GM23338 (cell line): ENCODE data around the gene CLDN1. TPM values are rescaled to one million over a fixed set of nuclear protein-coding genes. Genes with fewer than 3 reads are reported as not detected.

ENCODE experiments used
- ATAC-seq: fragments of 200-7000 bp; cut with Tn5 transposase; 3 replicates; pipeline ENCODE4 v1.9.1; 2020
- DNase-seq: peaks from one replicate; pipeline ENCODE4 v3.0.0-alpha.2; 2015; ENCODE audit warnings: low spot score
- H2AFZ ChIP-seq: fragments of 200-600 bp; sonication (generic); 2 replicates; pipeline ENCODE4 v1.8.0; 2016; ENCODE audit warnings: antibody characterized with exemption, mild to moderate bottlenecking, moderate library complexity
- H3F3A ChIP-seq: fragments of 200-600 bp; sonication (generic); replicated peaks from 2 replicates; pipeline ENCODE4 v1.8.0; 2017; ENCODE audit warnings: antibody characterized with exemption, mixed run types, low read depth
- H3K27ac ChIP-seq: fragments of 200-600 bp; sonication (generic); 2 replicates; pipeline ENCODE4 v1.6.1; 2016; ENCODE audit warnings: low read depth
- H3K27me3 ChIP-seq: fragments of 200-600 bp; sonication (generic); 2 replicates; pipeline ENCODE4 v1.8.0; 2016; ENCODE audit warnings: mild to moderate bottlenecking, mixed run types, moderate library complexity; ENCODE audit not compliant: insufficient read depth
- H3K36me3 ChIP-seq: fragments of 200-600 bp; sonication (generic); 2 replicates; pipeline ENCODE4 v1.8.0; 2016; ENCODE audit warnings: mild to moderate bottlenecking; ENCODE audit not compliant: insufficient read depth
- H3K4me1 ChIP-seq: fragments of 200-600 bp; sonication (generic); 2 replicates; pipeline ENCODE4 v1.8.0; 2016; ENCODE audit warnings: mild to moderate bottlenecking, moderate library complexity; ENCODE audit not compliant: insufficient read depth
- H3K4me2 ChIP-seq: fragments of 200-600 bp; sonication (generic); 2 replicates; pipeline ENCODE4 v1.7.1; 2017; ENCODE audit warnings: mixed run types
- H3K4me3 ChIP-seq: fragments of 200-600 bp; sonication (generic); 2 replicates; pipeline ENCODE4 v1.6.1; 2016; ENCODE audit warnings: mixed run types
- H3K79me2 ChIP-seq: fragments of 200-600 bp; sonication (generic); replicated peaks from 2 replicates; pipeline ENCODE4 v1.8.0; 2017; ENCODE audit warnings: mild to moderate bottlenecking; ENCODE audit not compliant: insufficient read depth
- H3K9me2 ChIP-seq: fragments of 200-600 bp; sonication (generic); 2 replicates; pipeline ENCODE4 v1.8.0; 2017; ENCODE audit not compliant: insufficient read depth
- H4K20me1 ChIP-seq: fragments of 200-600 bp; sonication (generic); replicated peaks from 2 replicates; pipeline ENCODE4 v1.8.0; 2017; ENCODE audit warnings: mild to moderate bottlenecking; ENCODE audit not compliant: insufficient read depth
- H3K27ac Mint-ChIP-seq: 2 replicates; pipeline ENCODE4 v1.8.0; 2020; ENCODE audit warnings: inconsistent platforms, mild to moderate bottlenecking, moderate library complexity, mixed read lengths
- H3K27me3 Mint-ChIP-seq: 3 replicates; pipeline ENCODE4 v1.8.0; 2022; ENCODE audit warnings: low read depth, mild to moderate bottlenecking, moderate library complexity, mixed read lengths, inconsistent platforms; ENCODE audit not compliant: insufficient read depth, poor library complexity
- H3K36me3 Mint-ChIP-seq: 3 replicates; pipeline ENCODE4 v1.8.0; 2021; ENCODE audit warnings: low read depth, mild to moderate bottlenecking, inconsistent platforms, moderate library complexity, mixed read lengths
- H3K4me1 Mint-ChIP-seq: 3 replicates; pipeline ENCODE4 v1.8.0; 2020; ENCODE audit warnings: mild to moderate bottlenecking, inconsistent platforms, mixed read lengths
- H3K4me3 Mint-ChIP-seq: 3 replicates; pipeline ENCODE4 v1.8.0; 2021; ENCODE audit warnings: moderate library complexity, mild to moderate bottlenecking, inconsistent platforms, mixed read lengths
- H3K9me3 Mint-ChIP-seq: 3 replicates; pipeline ENCODE4 v1.8.0; 2020; ENCODE audit warnings: moderate library complexity, mild to moderate bottlenecking, inconsistent platforms, mixed read lengths
- CREB1 ChIP-seq: fragments of 250-450 bp; sonication (Bioruptor Pico); IDR thresholded peaks from 2 replicates; pipeline ENCODE4 v1.5.0; 2020; ENCODE audit warnings: low read depth, mild to moderate bottlenecking, moderate library complexity
- EZH2phosphoT487 ChIP-seq: fragments of 200-600 bp; sonication (generic); IDR thresholded peaks from one replicate; pipeline ENCODE4 v1.8.1; 2018; ENCODE audit warnings: antibody characterized with exemption; ENCODE audit not compliant: unreplicated experiment
- JUNB ChIP-seq: IDR thresholded peaks from one replicate; pipeline ENCODE4 v1.6.1; 2016; ENCODE audit warnings: antibody characterized with exemption; ENCODE audit not compliant: unreplicated experiment
- NANOG ChIP-seq: IDR thresholded peaks from 2 replicates; pipeline ENCODE4 v1.6.1; 2016; ENCODE audit warnings: antibody characterized with exemption, borderline replicate concordance
- POLR2AphosphoS5 ChIP-seq: IDR thresholded peaks from 2 replicates; pipeline ENCODE4 v1.6.1; 2016; ENCODE audit warnings: antibody characterized with exemption, low read depth
- STAT1 ChIP-seq: IDR thresholded peaks from one replicate; pipeline ENCODE4 v1.6.1; 2016; ENCODE audit warnings: antibody characterized with exemption; ENCODE audit not compliant: unreplicated experiment
- ZNF114 ChIP-seq: fragments of 250-450 bp; sonication (Bioruptor Pico); IDR thresholded peaks from 2 replicates; pipeline ENCODE4 v1.5.0; 2020; ENCODE audit warnings: mild to moderate bottlenecking, moderate library complexity
- ZNF331 ChIP-seq: fragments of 250-450 bp; sonication (Bioruptor Pico); IDR thresholded peaks from 2 replicates; pipeline ENCODE4 v1.5.0; 2020; ENCODE audit warnings: low read depth, mild to moderate bottlenecking, moderate library complexity
- polyA plus RNA-seq: library from polyadenylated mRNA; unstranded; fragments of >200 nt; fragmentation: Nextera tagmentation; extraction: Ambion mirVana; gene quantifications from 2 replicates; pipeline ENCODE4 v1.2.1, GENCODE V29; 2016
- total RNA-seq: library from RNA; depleted of rRNA; stranded (reverse); fragments of >200 nt; shearing (Covaris generic); gene quantifications from 2 replicates; pipeline ENCODE4 v1.2.3, GENCODE V29; 2014
- TF ChIP-seq, protein P1 (sequence below): IDR thresholded peaks from one replicate; pipeline ENCODE4 v1.6.1; 2018; ENCODE audit warnings: antibody characterized with exemption; ENCODE audit not compliant: unreplicated experiment
- TF ChIP-seq, protein P2 (sequence below), 2 experiments: fragments of 200-600 bp in 1 of 2; sonication (generic) in 1 of 2; conservative IDR thresholded peaks; 2 replicates each; pipeline versions ENCODE4 v1.5.1 to v1.6.1; 2016 to 2017; ENCODE audit warnings: antibody characterized with exemption in 2 of 2, low read depth in 2 of 2, mild to moderate bottlenecking in 2 of 2, moderate library complexity in 1 of 2
- TF ChIP-seq, protein P3 (sequence below): IDR thresholded peaks from 2 replicates; pipeline ENCODE4 v1.6.1; 2016; ENCODE audit warnings: antibody characterized with exemption

CLDN1 gene
- total and polyA plus RNA-seq, 2 experiments from 2014 or later, result 2.5 to 4.6 TPM

DNA sequence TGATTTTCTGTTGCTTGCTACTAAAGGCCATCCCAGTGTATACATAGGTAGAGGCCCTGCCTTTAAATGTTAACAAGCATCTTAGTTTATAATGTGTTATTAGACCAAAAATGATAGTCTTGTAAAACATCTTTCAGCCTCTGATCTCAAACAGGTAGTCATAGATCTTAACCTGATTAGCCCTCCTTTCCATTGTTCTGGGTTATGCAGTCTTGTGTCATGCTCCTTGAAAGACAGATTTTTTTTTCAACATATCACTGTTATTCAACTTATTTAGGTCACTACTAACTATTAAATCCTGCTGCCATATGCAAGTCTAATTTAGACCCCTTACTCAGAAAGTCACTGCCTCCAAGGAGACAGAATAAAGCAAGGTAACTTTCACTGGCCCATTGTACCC lies 46.6 kb upstream of the CLDN1 start (continued):
- TF ChIP-seq, protein P1, sequence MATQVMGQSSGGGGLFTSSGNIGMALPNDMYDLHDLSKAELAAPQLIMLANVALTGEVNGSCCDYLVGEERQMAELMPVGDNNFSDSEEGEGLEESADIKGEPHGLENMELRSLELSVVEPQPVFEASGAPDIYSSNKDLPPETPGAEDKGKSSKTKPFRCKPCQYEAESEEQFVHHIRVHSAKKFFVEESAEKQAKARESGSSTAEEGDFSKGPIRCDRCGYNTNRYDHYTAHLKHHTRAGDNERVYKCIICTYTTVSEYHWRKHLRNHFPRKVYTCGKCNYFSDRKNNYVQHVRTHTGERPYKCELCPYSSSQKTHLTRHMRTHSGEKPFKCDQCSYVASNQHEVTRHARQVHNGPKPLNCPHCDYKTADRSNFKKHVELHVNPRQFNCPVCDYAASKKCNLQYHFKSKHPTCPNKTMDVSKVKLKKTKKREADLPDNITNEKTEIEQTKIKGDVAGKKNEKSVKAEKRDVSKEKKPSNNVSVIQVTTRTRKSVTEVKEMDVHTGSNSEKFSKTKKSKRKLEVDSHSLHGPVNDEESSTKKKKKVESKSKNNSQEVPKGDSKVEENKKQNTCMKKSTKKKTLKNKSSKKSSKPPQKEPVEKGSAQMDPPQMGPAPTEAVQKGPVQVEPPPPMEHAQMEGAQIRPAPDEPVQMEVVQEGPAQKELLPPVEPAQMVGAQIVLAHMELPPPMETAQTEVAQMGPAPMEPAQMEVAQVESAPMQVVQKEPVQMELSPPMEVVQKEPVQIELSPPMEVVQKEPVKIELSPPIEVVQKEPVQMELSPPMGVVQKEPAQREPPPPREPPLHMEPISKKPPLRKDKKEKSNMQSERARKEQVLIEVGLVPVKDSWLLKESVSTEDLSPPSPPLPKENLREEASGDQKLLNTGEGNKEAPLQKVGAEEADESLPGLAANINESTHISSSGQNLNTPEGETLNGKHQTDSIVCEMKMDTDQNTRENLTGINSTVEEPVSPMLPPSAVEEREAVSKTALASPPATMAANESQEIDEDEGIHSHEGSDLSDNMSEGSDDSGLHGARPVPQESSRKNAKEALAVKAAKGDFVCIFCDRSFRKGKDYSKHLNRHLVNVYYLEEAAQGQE, result no peak
- TF ChIP-seq EZH2phosphoT487 (no peak), CREB1 (CRISPR knock-in tag) (no peak), ZNF114 (CRISPR knock-in tag) (no peak)
- TF ChIP-seq, protein P2, sequence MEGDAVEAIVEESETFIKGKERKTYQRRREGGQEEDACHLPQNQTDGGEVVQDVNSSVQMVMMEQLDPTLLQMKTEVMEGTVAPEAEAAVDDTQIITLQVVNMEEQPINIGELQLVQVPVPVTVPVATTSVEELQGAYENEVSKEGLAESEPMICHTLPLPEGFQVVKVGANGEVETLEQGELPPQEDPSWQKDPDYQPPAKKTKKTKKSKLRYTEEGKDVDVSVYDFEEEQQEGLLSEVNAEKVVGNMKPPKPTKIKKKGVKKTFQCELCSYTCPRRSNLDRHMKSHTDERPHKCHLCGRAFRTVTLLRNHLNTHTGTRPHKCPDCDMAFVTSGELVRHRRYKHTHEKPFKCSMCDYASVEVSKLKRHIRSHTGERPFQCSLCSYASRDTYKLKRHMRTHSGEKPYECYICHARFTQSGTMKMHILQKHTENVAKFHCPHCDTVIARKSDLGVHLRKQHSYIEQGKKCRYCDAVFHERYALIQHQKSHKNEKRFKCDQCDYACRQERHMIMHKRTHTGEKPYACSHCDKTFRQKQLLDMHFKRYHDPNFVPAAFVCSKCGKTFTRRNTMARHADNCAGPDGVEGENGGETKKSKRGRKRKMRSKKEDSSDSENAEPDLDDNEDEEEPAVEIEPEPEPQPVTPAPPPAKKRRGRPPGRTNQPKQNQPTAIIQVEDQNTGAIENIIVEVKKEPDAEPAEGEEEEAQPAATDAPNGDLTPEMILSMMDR (conservative IDR thresholded peaks at IDR 0.05; ENCODE audit: low read depth in 2 of 2), result no peak

DNA sequence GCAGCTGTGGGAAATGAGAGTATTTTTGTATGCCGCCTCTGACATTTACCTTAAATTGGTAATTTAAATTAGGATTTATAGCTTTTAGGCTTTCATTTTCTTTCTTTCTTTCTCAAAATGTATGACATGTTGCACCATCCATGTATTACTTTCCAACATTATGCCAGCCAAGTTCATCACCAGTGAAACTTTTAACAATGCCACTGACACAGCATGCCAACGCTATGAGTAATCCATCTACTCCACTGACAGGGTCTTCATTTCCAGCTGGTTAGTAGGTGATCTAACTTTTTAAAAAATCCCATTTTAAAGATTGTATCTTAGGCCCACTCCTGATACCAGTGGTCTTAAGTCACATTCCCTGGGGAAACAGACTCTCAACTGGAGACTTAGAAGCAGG lies 43.9 kb upstream of the CLDN1 start:
- Histone ChIP-seq H4K20me1 (no peaks in the 10 kb centered on the region), H2AFZ (no peak overlapping the region; the same call in 1 of the 2 replicates), H3K4me1 (peaks cover 8% of the 10 kb centered on the region), H3K36me3 (no peaks in the 10 kb centered on the region), H3F3A (no peaks in the 10 kb centered on the region), H3K79me2 (no peaks in the 10 kb centered on the region), H3K9me2 (peaks cover 3% of the 10 kb centered on the region; the same call in 1 of the 2 replicates), H3K4me2 (no peak overlapping the region), H3K27ac (no peak overlapping the region), H3K27me3 (no peaks in the 10 kb centered on the region), H3K4me3 (no peak overlapping the region)
- Mint-ChIP-seq H3K36me3 (peaks cover 5% of the 10 kb centered on the region; the same call in 2 of the 3 replicates), H3K9me3 (peaks cover 9% of the 10 kb centered on the region; the same call in 2 of the 3 replicates), H3K27ac (no peak overlapping the region), H3K4me1 (peaks cover 12% of the 10 kb centered on the region), H3K27me3 (no peaks in the 10 kb centered on the region), H3K4me3 (no peak overlapping the region)
- ATAC-seq (no peak), DNase-seq (no peak)
- no peak for TF ChIP-seq JUNB
- no peak for TF ChIP-seq ZNF114 (CRISPR knock-in tag)
- TF ChIP-seq POLR2AphosphoS5, result no peak
- TF ChIP-seq, protein P2 (conservative IDR thresholded peaks at IDR 0.05; ENCODE audit: low read depth in 2 of 2), result no peak
- no peak for TF ChIP-seq STAT1
- TF ChIP-seq NANOG, result no peak
- no peak for TF ChIP-seq ZNF331 (CRISPR knock-in tag)
- TF ChIP-seq CREB1 (CRISPR knock-in tag), result no peak
- TF ChIP-seq, protein P3, sequence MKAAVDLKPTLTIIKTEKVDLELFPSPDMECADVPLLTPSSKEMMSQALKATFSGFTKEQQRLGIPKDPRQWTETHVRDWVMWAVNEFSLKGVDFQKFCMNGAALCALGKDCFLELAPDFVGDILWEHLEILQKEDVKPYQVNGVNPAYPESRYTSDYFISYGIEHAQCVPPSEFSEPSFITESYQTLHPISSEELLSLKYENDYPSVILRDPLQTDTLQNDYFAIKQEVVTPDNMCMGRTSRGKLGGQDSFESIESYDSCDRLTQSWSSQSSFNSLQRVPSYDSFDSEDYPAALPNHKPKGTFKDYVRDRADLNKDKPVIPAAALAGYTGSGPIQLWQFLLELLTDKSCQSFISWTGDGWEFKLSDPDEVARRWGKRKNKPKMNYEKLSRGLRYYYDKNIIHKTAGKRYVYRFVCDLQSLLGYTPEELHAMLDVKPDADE, result no peak
- TF ChIP-seq EZH2phosphoT487, result no peak
